Trophoblast cell (in vitro differentiated cells and primary cell): ENCODE results near the gene LZTFL1.

Experiments
- DNase-seq, 2 donors: peaks; one replicate each; pipeline ENCODE4 v3.0.0-alpha.2; 2016
- H2AFZ ChIP-seq: 2 replicates; pipeline ENCODE4 v1.6.1; 2013; ENCODE audit warnings: low read length, moderate library complexity, mild to moderate bottlenecking; ENCODE audit not compliant: insufficient read depth, poor library complexity
- H2AK5ac ChIP-seq: 2 replicates; pipeline ENCODE4 v1.6.1; 2013; ENCODE audit warnings: mild to moderate bottlenecking, low read length
- H2BK120ac ChIP-seq: 2 replicates; pipeline ENCODE4 v1.6.1; 2013; ENCODE audit warnings: low read length, mild to moderate bottlenecking, moderate library complexity; ENCODE audit not compliant: insufficient read depth, poor library complexity
- H2BK12ac ChIP-seq: 2 replicates; pipeline ENCODE4 v1.6.1; 2013; ENCODE audit warnings: mild to moderate bottlenecking, low read length, moderate library complexity
- H2BK5ac ChIP-seq: 2 replicates; pipeline ENCODE4 v1.6.1; 2013; ENCODE audit warnings: low read length, low read depth, moderate library complexity, mild to moderate bottlenecking; ENCODE audit not compliant: poor library complexity
- H3K14ac ChIP-seq: 2 replicates; pipeline ENCODE4 v1.6.1; 2013; ENCODE audit warnings: mild to moderate bottlenecking, low read length
- H3K18ac ChIP-seq: 2 replicates; pipeline ENCODE4 v1.6.1; 2013; ENCODE audit warnings: mild to moderate bottlenecking, low read length
- H3K23ac ChIP-seq: 2 replicates; pipeline ENCODE4 v1.6.1; 2013; ENCODE audit warnings: low read length
- H3K27ac ChIP-seq: 2 replicates; pipeline ENCODE4 v1.5.1; 2013; ENCODE audit warnings: low read depth, mild to moderate bottlenecking, inconsistent platforms, low read length, moderate library complexity
- H3K27me3 ChIP-seq: 2 replicates; pipeline ENCODE4 v1.6.1; 2013; ENCODE audit warnings: inconsistent platforms, mild to moderate bottlenecking, low read length, moderate library complexity; ENCODE audit not compliant: insufficient read depth
- H3K36me3 ChIP-seq, 2 experiments: 1 replicate in 1 of 2; 2 replicates in 1 of 2; pipeline ENCODE4 v1.6.1; 2013; ENCODE audit warnings: low read length in 2 of 2, mild to moderate bottlenecking in 2 of 2, moderate library complexity in 1 of 2; ENCODE audit not compliant: insufficient read depth in 2 of 2, control insufficient read depth in 1 of 2
- H3K4ac ChIP-seq: 2 replicates; pipeline ENCODE4 v1.6.1; 2013; ENCODE audit warnings: low read depth, mild to moderate bottlenecking, low read length, moderate library complexity
- H3K4me1 ChIP-seq, 2 experiments: 1 replicate in 1 of 2; 2 replicates in 1 of 2; pipeline ENCODE4 v1.6.1; 2013; ENCODE audit warnings: low read length in 2 of 2, mild to moderate bottlenecking in 2 of 2, moderate library complexity in 1 of 2; ENCODE audit not compliant: insufficient read depth in 2 of 2, control insufficient read depth in 1 of 2
- H3K4me2 ChIP-seq: 2 replicates; pipeline ENCODE4 v1.6.1; 2013; ENCODE audit warnings: inconsistent platforms, mild to moderate bottlenecking, low read length, moderate library complexity
- H3K4me3 ChIP-seq: 2 replicates; pipeline ENCODE4 v1.5.1; 2013; ENCODE audit warnings: mild to moderate bottlenecking, low read depth, low read length, inconsistent platforms
- H3K79me1 ChIP-seq: one replicate; pipeline ENCODE4 v1.6.1; 2013; ENCODE audit warnings: low read length
- H3K79me2 ChIP-seq: 2 replicates; pipeline ENCODE4 v1.6.1; 2013; ENCODE audit warnings: low read length, mild to moderate bottlenecking; ENCODE audit not compliant: control insufficient read depth, insufficient read depth, poor library complexity
- H3K9ac ChIP-seq: 2 replicates; pipeline ENCODE4 v1.6.1; 2013; ENCODE audit warnings: mild to moderate bottlenecking, low read length
- H3K9me3 ChIP-seq: 2 replicates; pipeline ENCODE4 v1.6.1; 2013; ENCODE audit warnings: low read depth, mild to moderate bottlenecking, control low read depth, inconsistent platforms, low read length; ENCODE audit not compliant: insufficient read depth
- H4K12ac ChIP-seq: 2 replicates; pipeline ENCODE4 v1.6.1; 2013; ENCODE audit warnings: low read depth, mild to moderate bottlenecking, low read length, moderate library complexity
- H4K8ac ChIP-seq: 2 replicates; pipeline ENCODE4 v1.6.1; 2013; ENCODE audit warnings: low read depth, mild to moderate bottlenecking, low read length, moderate library complexity
- H4K91ac ChIP-seq: one replicate; pipeline ENCODE4 v1.6.1; 2013; ENCODE audit warnings: low read depth, mild to moderate bottlenecking, low read length, moderate library complexity
- WGBS: extraction: QIAGEN DNeasy Blood & Tissue Kit; methylation state at CpG from one replicate; pipeline ENCODE4 v1.1.7; 2013; ENCODE audit warnings: missing lambda C conversion rate; ENCODE audit not compliant: insufficient read length, insufficient coverage; ENCODE audit errors: extremely low coverage; 5-methylcytosine and 5-hydroxymethylcytosine counted together

The LZTFL1 gene

DNA sequence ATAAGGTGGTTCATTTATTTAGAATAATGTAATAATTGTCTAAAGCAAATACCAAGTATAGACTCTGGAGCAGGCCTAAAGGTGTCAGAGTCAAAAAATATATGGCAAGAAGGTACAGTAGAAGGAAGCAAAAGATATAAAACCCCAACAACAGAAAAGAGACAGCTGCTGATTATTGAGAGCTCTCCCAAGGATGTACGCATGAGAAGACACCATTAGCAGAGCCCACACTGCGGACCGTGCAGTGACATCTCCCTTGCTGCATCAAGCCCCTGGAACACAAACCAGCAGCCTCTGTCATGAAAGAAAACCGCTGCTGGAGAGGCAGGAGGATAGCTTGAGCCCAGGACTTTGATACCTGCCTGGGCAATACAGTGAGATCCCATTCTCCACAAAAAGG lies 27.6 kb downstream of the LZTFL1 start:
- Histone ChIP-seq H3K23ac (no peak overlapping the region), H3K9ac (no peak overlapping the region), H3K79me2 (no peaks in the 10 kb centered on the region), H3K27me3 (no peaks in the 10 kb centered on the region), H3K4ac (no peak overlapping the region), H3K4me1 (no peaks in the 10 kb centered on the region), H2AK5ac (no peak overlapping the region), H3K18ac (no peak overlapping the region), H3K4me2 (no peak overlapping the region), H2BK5ac (no peak overlapping the region), H3K9me3 (peaks cover 4% of the 10 kb centered on the region), H3K36me3 (no peaks in the 10 kb centered on the region), H2BK12ac (no peak overlapping the region), H3K27ac (no peak overlapping the region), H4K8ac (no peak overlapping the region), H3K79me1 (no peaks in the 10 kb centered on the region), H4K12ac (no peak overlapping the region), H3K4me3 (no peak overlapping the region), H2BK120ac (no peak overlapping the region), H3K14ac (no peak overlapping the region), H4K91ac (no peak overlapping the region), H2AFZ (no peak overlapping the region)
- WGBS, result no CpG with 5 or more reads among the region's 4 CpGs
- DNase-seq, result no peak

DNA sequence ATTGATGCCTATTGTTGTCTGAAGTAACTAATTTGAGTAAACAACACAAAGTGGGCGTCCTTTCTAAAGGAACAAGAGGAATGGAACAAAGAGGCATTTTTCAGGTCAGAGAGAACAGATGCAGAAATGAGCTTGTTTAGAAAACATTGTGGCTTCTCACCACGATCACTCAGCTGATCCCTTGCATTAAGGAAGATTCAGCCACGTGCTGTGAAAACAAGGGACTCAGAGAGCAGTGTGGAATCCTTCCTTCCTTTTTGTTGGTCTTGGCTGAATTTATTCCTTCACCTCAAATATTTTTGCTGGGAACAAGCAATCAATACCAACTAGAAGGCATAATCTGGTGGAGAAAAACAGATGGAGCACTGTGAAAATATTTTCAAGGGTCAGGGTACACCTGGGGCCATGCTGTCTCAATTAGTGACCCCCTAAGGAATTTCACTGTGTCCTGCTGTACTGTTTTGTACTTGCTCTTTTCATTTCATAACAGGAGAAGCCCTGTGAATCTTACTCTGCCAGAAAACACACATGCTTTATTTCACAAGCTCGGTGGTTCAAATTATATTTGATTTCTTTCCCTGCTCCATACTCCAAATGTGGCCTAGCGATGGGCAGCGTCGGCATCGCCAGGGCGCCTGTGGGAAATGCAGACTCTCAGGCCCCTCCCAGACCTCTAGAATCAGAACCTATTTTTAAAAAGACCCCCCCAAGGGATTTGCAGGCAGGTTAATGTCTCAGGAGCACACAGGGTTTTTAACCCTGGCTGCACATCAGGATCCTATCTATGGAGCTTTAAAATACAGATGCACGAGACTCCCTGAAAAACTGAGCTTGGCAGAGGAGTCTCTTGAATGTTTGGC lies 34.0 kb downstream of the LZTFL1 start:
- H3K4me3 ChIP-seq, result no peak overlapping the region
- no CpG with 5 or more reads among the region's 10 CpGs for WGBS
- no peak overlapping the region for H3K4me2 ChIP-seq

DNA sequence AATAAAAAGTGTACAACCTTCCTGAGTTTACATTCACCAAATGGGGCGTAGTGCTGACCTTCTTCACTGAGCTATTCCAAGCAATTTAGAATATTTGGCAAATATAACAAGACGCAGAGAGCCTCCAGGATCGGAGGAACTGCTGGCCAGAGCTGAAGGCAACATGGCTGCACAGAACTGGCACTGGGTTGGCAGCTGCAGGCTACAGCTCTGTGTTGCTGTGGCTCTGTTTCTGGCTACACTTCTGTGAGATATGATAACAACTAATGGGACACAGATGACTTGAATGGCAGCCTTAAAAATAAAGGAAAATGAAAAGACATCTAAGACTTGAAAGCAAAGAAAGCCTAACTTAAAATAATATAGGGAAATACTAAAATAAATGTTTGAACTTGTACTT lies 34.8 kb downstream of the LZTFL1 start:
- no peak overlapping the region for H3K9ac ChIP-seq
- no peaks in the 10 kb centered on the region for H3K79me1 ChIP-seq
- H4K12ac ChIP-seq, result no peak overlapping the region
- H3K23ac ChIP-seq, result no peak overlapping the region
- no peaks in the 10 kb centered on the region for H3K4me1 ChIP-seq
- H2AK5ac ChIP-seq, result no peak overlapping the region
- H4K91ac ChIP-seq, result no peak overlapping the region
- H3K9me3 ChIP-seq, result no peaks in the 10 kb centered on the region
- H3K4me2 ChIP-seq, result no peak overlapping the region
- H3K27ac ChIP-seq, result no peak overlapping the region
- H3K36me3 ChIP-seq, result no peaks in the 10 kb centered on the region
- no peak overlapping the region for H3K4ac ChIP-seq
- WGBS, result no CpG with 5 or more reads among the region's 3 CpGs
- no peak overlapping the region for H4K8ac ChIP-seq
- no peaks in the 10 kb centered on the region for H3K27me3 ChIP-seq
- no peak for DNase-seq
- no peak overlapping the region for H2AFZ ChIP-seq
- H3K79me2 ChIP-seq, result no peaks in the 10 kb centered on the region
- H3K18ac ChIP-seq, result no peak overlapping the region
- no peak overlapping the region for H3K4me3 ChIP-seq
- H2BK120ac ChIP-seq, result no peak overlapping the region
- H2BK5ac ChIP-seq, result no peak overlapping the region
- H2BK12ac ChIP-seq, result no peak overlapping the region
- no peak overlapping the region for H3K14ac ChIP-seq

More for the DNA sequence above, 34.0 kb downstream of the LZTFL1 start:
- Histone ChIP-seq H3K9ac (no peak overlapping the region), H2BK5ac (no peak overlapping the region), H3K14ac (no peak overlapping the region), H3K9me3 (no peaks in the 10 kb centered on the region), H3K36me3 (no peaks in the 10 kb centered on the region), H3K4me1 (no peaks in the 10 kb centered on the region), H4K8ac (no peak overlapping the region), H2BK12ac (no peak overlapping the region), H2AFZ (no peak overlapping the region), H3K4ac (no peak overlapping the region), H4K12ac (no peak overlapping the region), H3K79me2 (no peaks in the 10 kb centered on the region), H4K91ac (no peak overlapping the region), H3K27me3 (no peaks in the 10 kb centered on the region), H3K18ac (no peak overlapping the region), H2AK5ac (no peak overlapping the region), H3K23ac (no peak overlapping the region), H3K27ac (no peak overlapping the region), H2BK120ac (no peak overlapping the region), H3K79me1 (no peaks in the 10 kb centered on the region)
- DNase-seq, result no peak

DNA sequence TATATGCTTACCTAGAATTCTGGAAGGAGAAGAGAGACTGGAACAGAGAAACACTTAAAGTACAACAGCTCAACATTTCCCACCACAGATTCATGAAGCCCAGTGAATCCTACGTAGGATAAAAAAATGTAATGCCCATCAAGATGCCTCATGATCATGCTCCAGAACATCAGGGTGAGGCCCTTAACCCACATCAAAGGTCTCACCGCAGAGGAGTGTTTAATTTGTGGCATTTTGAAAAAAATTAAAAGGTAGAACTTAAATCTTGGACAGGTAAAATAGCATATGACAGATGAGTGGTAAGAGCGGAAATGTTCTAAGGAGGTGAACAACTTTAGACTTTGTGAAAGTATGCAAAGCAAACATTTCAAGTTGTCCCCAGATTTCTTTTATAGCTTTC lies 35.8 kb downstream of the LZTFL1 start:
- no peak overlapping the region for H2BK120ac ChIP-seq
- no peak overlapping the region for H4K91ac ChIP-seq
- H3K27me3 ChIP-seq, result no peaks in the 10 kb centered on the region
- H3K4ac ChIP-seq, result no peak overlapping the region
- no peak overlapping the region for H2BK5ac ChIP-seq
- no peak overlapping the region for H3K4me2 ChIP-seq
- H3K14ac ChIP-seq, result no peak overlapping the region
- no peak overlapping the region for H3K18ac ChIP-seq
- no peak overlapping the region for H3K9ac ChIP-seq
- no peaks in the 10 kb centered on the region for H3K79me2 ChIP-seq
- no CpG with 5 or more reads among the region's 3 CpGs for WGBS
- no peaks in the 10 kb centered on the region for H3K36me3 ChIP-seq
- H2AK5ac ChIP-seq, result no peak overlapping the region
- no peaks in the 10 kb centered on the region for H3K9me3 ChIP-seq
- no peak overlapping the region for H3K4me3 ChIP-seq
- H2BK12ac ChIP-seq, result no peak overlapping the region
- H4K12ac ChIP-seq, result no peak overlapping the region
- H3K79me1 ChIP-seq, result no peaks in the 10 kb centered on the region
- no peak overlapping the region for H3K27ac ChIP-seq
- no peak for DNase-seq
- H3K4me1 ChIP-seq, result no peaks in the 10 kb centered on the region
- H3K23ac ChIP-seq, result no peak overlapping the region
- no peak overlapping the region for H4K8ac ChIP-seq
- no peak overlapping the region for H2AFZ ChIP-seq
